HG03025 (cell line): ENCODE results near the gene SPDYE4.

ENCODE experiments used
- ATAC-seq: cut with Tn5 transposase; IDR thresholded peaks from one replicate; pipeline ENCODE4 v1.9.1; 2021; ENCODE audit warnings: mild to moderate bottlenecking, moderate library complexity; ENCODE audit not compliant: unreplicated experiment, low FRiP score

The SPDYE4 gene

GRCh38 chr17:8741771-8742170 is 16.6 kb downstream of the SPDYE4 start:
- no peak for ATAC-seq

GRCh38 chr17:8741366-8741765 is 17.0 kb downstream of the SPDYE4 start:
- no peak for ATAC-seq

- ATAC-seq: no peak
Observed at GRCh38 chr17:8740486-8740885, 17.9 kb downstream of the SPDYE4 start.

GRCh38 chr17:8739097-8739496 is 19.2 kb downstream of the SPDYE4 start:
- ATAC-seq: no peak

DNA sequence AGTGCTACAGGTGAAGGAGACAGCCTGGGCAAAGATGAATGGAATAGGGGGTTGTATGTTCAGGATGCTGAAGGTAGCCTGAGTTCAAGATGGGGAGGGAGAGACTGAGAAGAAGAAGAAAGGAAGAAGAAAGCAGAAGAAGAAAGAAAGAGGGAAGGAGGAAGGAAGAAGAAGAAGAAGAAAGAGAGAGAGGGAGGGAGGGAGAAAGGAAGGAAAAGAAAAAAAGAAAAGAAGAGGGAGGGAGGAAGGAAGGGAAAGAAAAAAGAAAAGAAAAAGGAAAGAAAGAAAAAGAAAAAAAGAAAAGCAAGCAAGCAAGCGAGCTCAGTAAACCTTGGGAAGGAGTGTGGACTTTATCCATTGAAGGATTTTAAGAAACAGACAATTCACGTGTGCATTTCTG is 21.6 kb downstream of the SPDYE4 start:
- no peak for ATAC-seq

- ATAC-seq: no peak
Observed at GRCh38 chr17:8736362-8736761, 22.0 kb downstream of the SPDYE4 start.

DNA sequence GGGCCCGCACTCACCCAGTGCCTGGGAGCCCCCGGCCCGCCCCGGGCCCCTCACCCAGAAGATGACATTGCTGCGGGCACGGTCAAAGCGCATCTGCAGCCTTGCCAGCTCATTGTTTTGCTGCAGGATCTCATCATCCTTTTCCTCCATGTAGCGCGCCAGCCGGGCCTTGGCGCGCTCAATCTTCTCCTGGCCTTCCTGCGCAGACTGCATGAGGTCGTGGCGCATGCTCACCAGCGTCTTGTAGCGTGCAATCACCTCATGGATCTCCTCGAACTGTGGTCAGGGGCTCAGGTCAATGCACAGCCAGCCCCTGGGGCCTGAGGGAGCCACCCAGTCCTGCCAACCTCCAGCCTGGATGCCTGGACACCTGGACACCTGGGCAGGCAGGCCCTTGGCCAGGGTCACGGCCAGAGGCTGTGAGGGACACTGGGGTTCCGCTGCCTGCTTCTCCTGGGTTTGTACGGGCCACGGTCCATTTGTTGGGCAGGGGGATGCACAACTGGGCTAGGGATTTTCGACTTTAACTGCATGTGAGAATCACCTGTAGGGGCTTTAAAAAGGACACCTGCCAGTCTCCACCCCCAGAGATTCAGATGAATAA is 22.9 kb downstream of the SPDYE4 start:
- ATAC-seq: no peak

DNA sequence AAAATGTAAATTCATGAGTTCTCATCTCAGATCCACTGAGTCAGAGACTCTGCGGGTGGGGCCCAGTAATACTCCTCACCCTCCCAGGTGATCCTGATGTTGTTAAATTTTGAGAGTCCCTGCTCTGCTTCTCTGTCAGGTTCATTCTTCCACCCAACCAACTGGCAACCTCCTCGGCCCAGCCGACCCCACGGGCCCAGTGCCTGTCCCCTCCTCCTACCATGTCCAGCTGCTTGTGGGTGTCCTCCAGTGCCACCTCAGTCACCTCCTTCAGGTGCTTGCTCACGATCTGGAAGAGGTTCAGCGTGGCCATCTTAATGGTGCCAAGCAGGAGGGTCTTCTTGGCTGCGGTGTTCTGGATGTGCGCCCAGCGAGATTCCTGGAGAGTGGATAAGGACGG is 23.5 kb downstream of the SPDYE4 start:
- ATAC-seq: no peak

GRCh38 chr17:8732406-8733085 is 25.8 kb downstream of the SPDYE4 start:
- no peak for ATAC-seq

DNA sequence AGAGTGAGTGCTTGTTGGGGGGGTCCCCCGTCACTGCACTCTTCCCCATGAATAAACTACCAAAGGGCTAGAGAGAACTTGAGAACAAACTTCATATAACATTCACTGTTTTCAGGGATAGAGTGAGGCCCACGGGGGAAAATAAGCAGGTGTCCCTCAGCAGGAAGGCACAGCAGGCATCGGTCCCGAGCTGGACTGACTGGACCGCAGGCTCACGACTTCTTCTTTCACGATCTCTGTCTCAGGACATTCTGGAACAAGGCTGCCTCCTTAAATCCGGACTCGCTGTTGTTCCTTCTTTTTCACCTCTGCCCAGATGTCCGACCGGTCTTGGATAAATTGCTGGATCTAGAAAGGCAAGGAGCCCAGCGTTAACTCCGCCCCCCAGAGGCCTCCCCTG is 28.5 kb downstream of the SPDYE4 start:
- ATAC-seq: no peak

- no peak for ATAC-seq
Observed at GRCh38 chr17:8729421-8729820, 28.9 kb downstream of the SPDYE4 start.

- ATAC-seq: no peak
Observed at GRCh38 chr17:8728971-8729370, 29.4 kb downstream of the SPDYE4 start.

GRCh38 chr17:8728251-8728938 is 30.0 kb downstream of the SPDYE4 start:
- ATAC-seq: no peak

GRCh38 chr17:8726941-8727555 is 31.3 kb downstream of the SPDYE4 start:
- no peak for ATAC-seq

GRCh38 chr17:8725881-8726876 is 32.2 kb downstream of the SPDYE4 start:
- ATAC-seq: no peak

GRCh38 chr17:8724451-8724850 is 33.9 kb downstream of the SPDYE4 start:
- no peak for ATAC-seq

- ATAC-seq: no peak
Observed at GRCh38 chr17:8720596-8720995, 37.8 kb downstream of the SPDYE4 start.

GRCh38 chr17:8719291-8720246 is 38.8 kb downstream of the SPDYE4 start:
- ATAC-seq: no peak

- no peak for ATAC-seq
Observed at GRCh38 chr17:8718001-8718563, 40.3 kb downstream of the SPDYE4 start.
